OCI-LY1 (cell line): ENCODE data around the gene ALG8.
"Not testable (repeated sequence)": the region's sequence is repeated elsewhere in the genome, so short reads cannot be mapped to it uniquely, and the experiment has no call there.

Source experiments
- H2AFZ ChIP-seq: fragments of 200-600 bp; sonication (generic), shearing (Covaris generic); 2 replicates; pipeline ENCODE4 v1.6.0; 2014; ENCODE audit warnings: antibody characterized with exemption, mild to moderate bottlenecking, low read length
- H3F3A ChIP-seq: fragments of 200-600 bp; sonication (generic), shearing (Covaris generic); 2 replicates; pipeline ENCODE4 v1.6.0; 2014; ENCODE audit warnings: mild to moderate bottlenecking, antibody characterized with exemption, low read length, moderate library complexity; ENCODE audit not compliant: insufficient read depth
- H3K27ac ChIP-seq: fragments of 200-600 bp; sonication (generic); 2 replicates; pipeline ENCODE4 v1.5.1; 2014; ENCODE audit warnings: low read length, mixed run types, mild to moderate bottlenecking, low read depth; ENCODE audit not compliant: poor library complexity, severe bottlenecking
- H3K27me3 ChIP-seq: fragments of 200-600 bp; sonication (generic); 2 replicates; pipeline ENCODE4 v1.6.0; 2014; ENCODE audit warnings: antibody characterized with exemption, mild to moderate bottlenecking, low read length, moderate library complexity; ENCODE audit not compliant: insufficient read depth
- H3K36me3 ChIP-seq: fragments of 200-600 bp; sonication (generic); 2 replicates; pipeline ENCODE4 v1.6.1; 2014; ENCODE audit warnings: mild to moderate bottlenecking, antibody characterized with exemption, low read length, moderate library complexity, mixed read lengths; ENCODE audit not compliant: insufficient read depth
- H3K4me1 ChIP-seq: fragments of 200-600 bp; sonication (generic); 2 replicates; pipeline ENCODE4 v1.5.1; 2014; ENCODE audit warnings: mild to moderate bottlenecking, low read length, moderate library complexity; ENCODE audit not compliant: insufficient read depth, severe bottlenecking
- H3K4me2 ChIP-seq: fragments of 200-600 bp; sonication (generic), shearing (Covaris generic); 2 replicates; pipeline ENCODE4 v1.6.1; 2014; ENCODE audit warnings: low read length
- H3K4me3 ChIP-seq: fragments of 200-600 bp; sonication (generic); 2 replicates; pipeline ENCODE4 v1.5.1; 2014; ENCODE audit warnings: low read length, low read depth, mild to moderate bottlenecking, mixed read lengths; ENCODE audit not compliant: poor library complexity, severe bottlenecking
- H3K79me2 ChIP-seq: fragments of 200-600 bp; shearing (Covaris generic); 2 replicates; pipeline ENCODE4 v1.6.1; 2016; ENCODE audit warnings: mixed run types, low read length, mixed read lengths; ENCODE audit not compliant: insufficient read depth
- H3K9ac ChIP-seq: fragments of 200-600 bp; sonication (generic), shearing (Covaris generic); 2 replicates; pipeline ENCODE4 v1.6.1; 2014; ENCODE audit warnings: mild to moderate bottlenecking, low read length, mixed read lengths
- H3K9me2 ChIP-seq: fragments of 200-600 bp; sonication (generic), shearing (Covaris generic); 2 replicates; pipeline ENCODE4 v1.6.1; 2014; ENCODE audit warnings: low read depth, mild to moderate bottlenecking, low read length, mixed read lengths
- H3K9me3 ChIP-seq: fragments of 200-600 bp; shearing (Covaris generic); 2 replicates; pipeline ENCODE4 v1.6.1; 2014; ENCODE audit warnings: low read length, mixed read lengths
- H4K20me1 ChIP-seq: fragments of 200-600 bp; sonication (generic), shearing (Covaris generic); 2 replicates; pipeline ENCODE4 v1.6.0; 2016; ENCODE audit warnings: mild to moderate bottlenecking, low read length; ENCODE audit not compliant: insufficient read depth
- EZH2 ChIP-seq: fragments of 200-600 bp; sonication (generic), shearing (Covaris generic); IDR thresholded peaks from 2 replicates; pipeline ENCODE4 v1.8.0; 2017; ENCODE audit warnings: borderline replicate concordance, mixed run types, mild to moderate bottlenecking, antibody characterized with exemption, low read length, moderate library complexity, mixed read lengths
- TF ChIP-seq, protein P1 (sequence below): fragments of 200-600 bp; sonication (generic), shearing (Covaris generic); IDR thresholded peaks from 2 replicates; pipeline ENCODE4 v1.5.1; 2017; ENCODE audit warnings: mild to moderate bottlenecking, antibody characterized with exemption, low read length, moderate library complexity, mixed read lengths

The ALG8 gene

GRCh38 chr11:78179459-78180071, 40.1 kb upstream of the ALG8 start:
- Histone ChIP-seq H3K27me3 (no peaks in the 10 kb centered on the region), H3K9me2 (no peaks in the 10 kb centered on the region), H3K4me1 (no peaks in the 10 kb centered on the region), H4K20me1 (no peaks in the 10 kb centered on the region), H3K36me3 (no peaks in the 10 kb centered on the region), H3F3A (no peaks in the 10 kb centered on the region), H3K79me2 (no peaks in the 10 kb centered on the region), H3K4me3 (no peak overlapping the region), H3K9ac (no peak overlapping the region), H3K4me2 (no peak overlapping the region), H2AFZ (no peak overlapping the region), H3K9me3 (no peaks in the 10 kb centered on the region), H3K27ac (no peak overlapping the region)
- TF ChIP-seq, protein P1, sequence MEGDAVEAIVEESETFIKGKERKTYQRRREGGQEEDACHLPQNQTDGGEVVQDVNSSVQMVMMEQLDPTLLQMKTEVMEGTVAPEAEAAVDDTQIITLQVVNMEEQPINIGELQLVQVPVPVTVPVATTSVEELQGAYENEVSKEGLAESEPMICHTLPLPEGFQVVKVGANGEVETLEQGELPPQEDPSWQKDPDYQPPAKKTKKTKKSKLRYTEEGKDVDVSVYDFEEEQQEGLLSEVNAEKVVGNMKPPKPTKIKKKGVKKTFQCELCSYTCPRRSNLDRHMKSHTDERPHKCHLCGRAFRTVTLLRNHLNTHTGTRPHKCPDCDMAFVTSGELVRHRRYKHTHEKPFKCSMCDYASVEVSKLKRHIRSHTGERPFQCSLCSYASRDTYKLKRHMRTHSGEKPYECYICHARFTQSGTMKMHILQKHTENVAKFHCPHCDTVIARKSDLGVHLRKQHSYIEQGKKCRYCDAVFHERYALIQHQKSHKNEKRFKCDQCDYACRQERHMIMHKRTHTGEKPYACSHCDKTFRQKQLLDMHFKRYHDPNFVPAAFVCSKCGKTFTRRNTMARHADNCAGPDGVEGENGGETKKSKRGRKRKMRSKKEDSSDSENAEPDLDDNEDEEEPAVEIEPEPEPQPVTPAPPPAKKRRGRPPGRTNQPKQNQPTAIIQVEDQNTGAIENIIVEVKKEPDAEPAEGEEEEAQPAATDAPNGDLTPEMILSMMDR = no peak
- TF ChIP-seq EZH2 = no peak

DNA sequence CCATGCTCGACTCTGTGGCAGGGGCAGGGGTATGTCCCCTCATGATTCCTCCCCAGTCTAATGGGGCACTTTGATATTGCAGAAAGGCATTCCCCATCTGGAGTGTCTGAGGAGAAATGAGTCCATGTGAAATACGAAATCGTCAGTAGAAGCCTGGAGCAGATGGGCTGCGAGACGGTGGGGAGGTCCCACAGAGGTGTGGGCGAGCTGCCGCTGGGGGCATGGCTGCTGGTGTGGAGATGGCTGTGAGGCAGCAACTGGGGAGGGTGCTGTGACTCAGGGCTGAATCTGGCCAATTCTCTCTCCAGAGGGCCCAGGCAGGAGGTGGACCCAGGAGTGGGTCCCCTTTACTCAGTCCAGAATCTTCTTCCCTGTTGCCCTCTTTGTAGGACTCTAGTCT, 37.8 kb upstream of the ALG8 start:
- H3K9me3 ChIP-seq = no peaks in the 10 kb centered on the region
- no peaks in the 10 kb centered on the region for H3F3A ChIP-seq
- no peaks in the 10 kb centered on the region; the same call in 1 of the 2 replicates for H3K36me3 ChIP-seq
- H3K9ac ChIP-seq = no peak overlapping the region
- H3K4me1 ChIP-seq = no peaks in the 10 kb centered on the region
- no peaks in the 10 kb centered on the region for H3K9me2 ChIP-seq
- TF ChIP-seq EZH2 = no peak
- TF ChIP-seq, protein P1 = no peak
- no peaks in the 10 kb centered on the region for H4K20me1 ChIP-seq
- no peaks in the 10 kb centered on the region for H3K27me3 ChIP-seq
- no peak overlapping the region for H3K4me2 ChIP-seq
- no peak overlapping the region for H2AFZ ChIP-seq
- H3K79me2 ChIP-seq = no peaks in the 10 kb centered on the region
- no peak overlapping the region for H3K27ac ChIP-seq
- no peak overlapping the region for H3K4me3 ChIP-seq

GRCh38 chr11:78176605-78177141, 37.2 kb upstream of the ALG8 start:
- Histone ChIP-seq H3K9me3 (no peaks in the 10 kb centered on the region), H3K4me1 (no peaks in the 10 kb centered on the region), H3K27me3 (no peaks in the 10 kb centered on the region), H3K79me2 (no peaks in the 10 kb centered on the region), H3K36me3 (no peaks in the 10 kb centered on the region; the same call in 1 of the 2 replicates), H3K4me2 (no peak overlapping the region), H3K4me3 (no peak overlapping the region), H3K9ac (no peak overlapping the region), H2AFZ (no peak overlapping the region), H3F3A (no peaks in the 10 kb centered on the region), H3K9me2 (no peaks in the 10 kb centered on the region), H3K27ac (no peak overlapping the region), H4K20me1 (no peaks in the 10 kb centered on the region)
- TF ChIP-seq, protein P1 = no peak
- no peak for TF ChIP-seq EZH2

- not testable (repeated sequence) for H4K20me1 ChIP-seq, H3F3A ChIP-seq, H3K36me3 ChIP-seq, H3K79me2 ChIP-seq, H3K9me2 ChIP-seq, H3K9me3 ChIP-seq, H3K4me2 ChIP-seq, H3K9ac ChIP-seq, H3K4me1 ChIP-seq, H3K27me3 ChIP-seq, H3K27ac ChIP-seq, H3K4me3 ChIP-seq, H2AFZ ChIP-seq
Measured at GRCh38 chr11:78175862-78176261, 36.4 kb upstream of the ALG8 start.
